HG03558 (cell line): ENCODE results near the gene SORBS1.

Source experiments
- ATAC-seq: cut with Tn5 transposase; IDR thresholded peaks from one replicate; pipeline ENCODE4 v1.9.1; 2021; ENCODE audit warnings: moderate number of reproducible peaks; ENCODE audit not compliant: unreplicated experiment; ENCODE audit errors: extremely low read depth

Gene SORBS1

GRCh38 chr10:95499482-95499989, 61.6 kb downstream of the SORBS1 start:
- no peak for ATAC-seq

- no peak for ATAC-seq
Measured at GRCh38 chr10:95496951-95497350, 64.2 kb downstream of the SORBS1 start.

- ATAC-seq = no peak
Measured at GRCh38 chr10:95496246-95496911, 64.8 kb downstream of the SORBS1 start.

- ATAC-seq = no peak
Measured at GRCh38 chr10:95493862-95494261, 67.3 kb downstream of the SORBS1 start.

- no peak for ATAC-seq
Measured at GRCh38 chr10:95487994-95488393, 73.2 kb downstream of the SORBS1 start.

GRCh38 chr10:95485056-95485844, 75.9 kb downstream of the SORBS1 start:
- no peak for ATAC-seq

GRCh38 chr10:95482501-95483233, 78.5 kb downstream of the SORBS1 start:
- ATAC-seq = no peak

GRCh38 chr10:95480901-95481491, 80.2 kb downstream of the SORBS1 start:
- ATAC-seq = no peak

GRCh38 chr10:95480102-95480900, 80.9 kb downstream of the SORBS1 start:
- ATAC-seq = no peak

GRCh38 chr10:95478935-95479334, 82.2 kb downstream of the SORBS1 start:
- no peak for ATAC-seq

- no peak for ATAC-seq
Measured at GRCh38 chr10:95478185-95478584, 83.0 kb downstream of the SORBS1 start.

- ATAC-seq = no peak
Measured at GRCh38 chr10:95477175-95477520, 84.0 kb downstream of the SORBS1 start.

- no peak for ATAC-seq
Measured at GRCh38 chr10:95476469-95477174, 84.5 kb downstream of the SORBS1 start.

GRCh38 chr10:95475827-95476468, 85.2 kb downstream of the SORBS1 start:
- ATAC-seq = no peak

- no peak for ATAC-seq
Measured at GRCh38 chr10:95475003-95475383, 86.2 kb downstream of the SORBS1 start.

- no peak for ATAC-seq
Measured at GRCh38 chr10:95474228-95475002, 86.8 kb downstream of the SORBS1 start.

- ATAC-seq = no peak
Measured at GRCh38 chr10:95472304-95473088, 88.7 kb downstream of the SORBS1 start.
